Suprapubic skin (tissue), 4 donors: ENCODE data around the gene HOXA7. TPM values are rescaled to one million over a fixed set of nuclear protein-coding genes. Genes with fewer than 3 reads are reported as not detected.

ENCODE experiments used
- DNase-seq, 2 donors: peaks; one replicate each; pipeline ENCODE4 v3.0.0-alpha.2; 2019; ENCODE audit warnings: low spot score in 2 of 2
- H3K27ac ChIP-seq: fragments of 200-600 bp; sonication (generic); one replicate; pipeline ENCODE4 v1.5.1; 2019
- H3K27me3 ChIP-seq: fragments of 200-600 bp; sonication (generic); one replicate; pipeline ENCODE4 v1.5.1; 2019
- H3K36me3 ChIP-seq: fragments of 200-600 bp; sonication (generic); one replicate; pipeline ENCODE4 v1.5.1; 2019
- H3K4me1 ChIP-seq: fragments of 200-600 bp; sonication (generic); one replicate; pipeline ENCODE4 v1.5.1; 2019
- H3K4me3 ChIP-seq: fragments of 200-600 bp; sonication (generic); one replicate; pipeline ENCODE4 v1.5.1; 2019; ENCODE audit warnings: mild to moderate bottlenecking
- H3K9me3 ChIP-seq: fragments of 200-600 bp; sonication (generic); one replicate; pipeline ENCODE4 v1.5.1; 2019
- EP300 ChIP-seq: sonication (generic); formaldehyde crosslinking; IDR thresholded peaks from one replicate; pipeline ENCODE4 v1.6.1; 2017; ENCODE audit warnings: antibody characterized with exemption
- POLR2A ChIP-seq, 2 donors: fragments of 450-650 bp; IDR thresholded peaks; one replicate each; pipeline ENCODE4 v1.6.1; 2017; ENCODE audit warnings: antibody characterized with exemption in 2 of 2, mild to moderate bottlenecking in 2 of 2, moderate library complexity in 2 of 2
- POLR2AphosphoS5 ChIP-seq, 3 donors: sonication (generic); formaldehyde crosslinking; IDR thresholded peaks; one replicate each; pipeline ENCODE4 v1.6.1; 2017; ENCODE audit warnings: antibody characterized with exemption in 3 of 3
- WGBS: methylation state at CpG from one replicate; pipeline ENCODE4 v1.1.5; 2018; 5-methylcytosine and 5-hydroxymethylcytosine counted together
- total RNA-seq, 4 donors: library from RNA; depleted of rRNA; stranded (reverse); fragments of >200 nt; gene quantifications; one replicate each; pipeline ENCODE4 v1.1.0, GENCODE V29; 2016
- TF ChIP-seq, protein P1 (sequence below), 2 donors: fragments of 200-600 bp in 1 of 2; fragments of 450-650 bp in 1 of 2; sonication (generic) in 1 of 2; IDR thresholded peaks; one replicate each; pipeline ENCODE4 v1.5.1; 2016 to 2019; ENCODE audit warnings: antibody characterized with exemption in 2 of 2, mild to moderate bottlenecking in 1 of 2, moderate library complexity in 1 of 2

Gene HOXA7
- total RNA-seq, 4 donors from 2014 or later: 14.8 to 23.6 (median 17.5) TPM

DNA sequence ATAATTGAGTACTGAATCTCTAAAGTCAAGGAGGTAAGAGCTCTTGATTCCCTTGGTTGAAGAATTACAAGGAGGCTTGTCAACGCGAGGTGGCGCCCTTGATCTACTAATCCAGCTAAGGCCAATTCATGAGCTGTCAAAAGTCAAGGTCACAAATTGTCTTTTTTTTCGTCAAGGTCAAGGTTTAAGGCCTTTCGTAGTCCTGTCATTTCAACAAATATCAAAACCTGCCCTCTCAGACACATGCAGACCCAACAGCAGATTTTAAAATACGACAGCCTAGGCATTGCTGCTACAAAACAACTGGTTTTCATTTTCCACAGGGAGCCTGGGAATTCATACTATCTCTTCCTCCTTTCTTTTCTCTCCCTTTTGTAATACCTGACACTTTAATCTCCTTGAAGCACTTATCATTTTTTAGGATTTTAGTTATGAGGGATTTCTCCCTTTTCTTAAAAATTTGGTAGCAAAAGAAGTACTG, 39.9 kb upstream of the HOXA7 start:
- Histone ChIP-seq H3K4me3 (no peak overlapping the region), H3K36me3 (no peaks in the 10 kb centered on the region), H3K9me3 (no peaks in the 10 kb centered on the region), H3K27ac (no peak overlapping the region), H3K4me1 (peaks cover 52% of the 10 kb centered on the region), H3K27me3 (peaks cover 99% of the 10 kb centered on the region)
- TF ChIP-seq POLR2A (IDR thresholded peaks at IDR 0.05): no peak
- TF ChIP-seq, protein P1, sequence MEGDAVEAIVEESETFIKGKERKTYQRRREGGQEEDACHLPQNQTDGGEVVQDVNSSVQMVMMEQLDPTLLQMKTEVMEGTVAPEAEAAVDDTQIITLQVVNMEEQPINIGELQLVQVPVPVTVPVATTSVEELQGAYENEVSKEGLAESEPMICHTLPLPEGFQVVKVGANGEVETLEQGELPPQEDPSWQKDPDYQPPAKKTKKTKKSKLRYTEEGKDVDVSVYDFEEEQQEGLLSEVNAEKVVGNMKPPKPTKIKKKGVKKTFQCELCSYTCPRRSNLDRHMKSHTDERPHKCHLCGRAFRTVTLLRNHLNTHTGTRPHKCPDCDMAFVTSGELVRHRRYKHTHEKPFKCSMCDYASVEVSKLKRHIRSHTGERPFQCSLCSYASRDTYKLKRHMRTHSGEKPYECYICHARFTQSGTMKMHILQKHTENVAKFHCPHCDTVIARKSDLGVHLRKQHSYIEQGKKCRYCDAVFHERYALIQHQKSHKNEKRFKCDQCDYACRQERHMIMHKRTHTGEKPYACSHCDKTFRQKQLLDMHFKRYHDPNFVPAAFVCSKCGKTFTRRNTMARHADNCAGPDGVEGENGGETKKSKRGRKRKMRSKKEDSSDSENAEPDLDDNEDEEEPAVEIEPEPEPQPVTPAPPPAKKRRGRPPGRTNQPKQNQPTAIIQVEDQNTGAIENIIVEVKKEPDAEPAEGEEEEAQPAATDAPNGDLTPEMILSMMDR (IDR thresholded peaks at IDR 0.05): peak; percentile 60 to 71
- WGBS: 1% methylated on average over 6 of the region's 6 CpGs
- DNase-seq: peak; percentile 86 to 95

DNA sequence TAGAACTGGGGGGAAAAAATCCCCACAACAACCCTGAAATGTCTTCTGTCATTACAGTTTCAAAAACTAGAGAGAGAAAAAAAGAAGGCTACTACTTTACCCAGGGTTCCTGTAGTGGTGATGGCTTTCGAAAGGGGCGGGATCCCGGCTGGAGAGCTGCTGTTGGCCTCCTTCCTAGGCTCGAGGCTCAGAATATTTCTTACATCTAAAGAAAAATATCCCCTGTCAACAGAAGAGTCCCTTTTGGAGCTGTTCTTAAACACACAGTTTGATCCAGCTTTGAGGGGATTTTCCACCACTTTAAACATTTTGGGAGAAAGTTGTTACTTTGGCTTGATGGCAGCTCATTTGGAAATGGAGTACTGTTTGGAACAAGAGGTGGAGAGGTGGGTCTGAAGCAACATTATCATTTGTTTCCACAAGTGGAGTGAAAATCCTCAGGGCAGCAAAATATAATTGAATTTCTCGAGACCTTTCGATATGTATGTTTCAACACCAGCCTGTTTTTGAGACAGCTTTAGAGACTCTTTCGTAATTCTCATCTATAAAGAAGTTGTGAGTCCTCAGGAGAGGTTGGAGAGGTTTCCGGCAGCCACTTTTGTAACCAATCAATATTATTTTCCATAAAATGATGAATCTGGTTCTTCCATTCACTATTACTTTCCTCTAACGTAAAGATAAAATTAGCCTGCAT, 38.4 kb upstream of the HOXA7 start:
- H3K4me1 ChIP-seq: peaks cover 37% of the 10 kb centered on the region
- H3K27ac ChIP-seq: no peak overlapping the region
- DNase-seq: peak; percentile 20 to 31
- H3K36me3 ChIP-seq: no peaks in the 10 kb centered on the region
- peaks cover 99% of the 10 kb centered on the region for H3K27me3 ChIP-seq
- no peak overlapping the region for H3K4me3 ChIP-seq
- TF ChIP-seq, protein P1 (IDR thresholded peaks at IDR 0.05): no peak
- no peak for TF ChIP-seq POLR2A (IDR thresholded peaks at IDR 0.05)
- H3K9me3 ChIP-seq: no peaks in the 10 kb centered on the region
- WGBS: 67% methylated on average over 9 of the region's 9 CpGs

DNA sequence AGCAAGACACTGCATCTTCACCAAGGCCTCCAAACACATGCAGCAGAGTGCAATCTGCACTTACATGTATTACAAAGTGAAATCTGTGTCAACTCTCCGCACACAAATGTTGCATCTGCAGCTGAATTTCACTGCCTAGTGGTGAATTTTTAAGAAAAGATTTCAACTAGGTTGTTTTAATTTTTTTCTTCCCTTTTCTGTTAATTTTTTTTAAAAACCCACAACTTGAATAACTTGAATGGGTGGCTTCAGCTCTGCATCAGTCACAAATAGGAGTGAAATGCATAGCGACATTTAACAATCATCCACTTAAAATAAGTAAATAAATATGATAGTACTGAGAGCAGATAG, 37.5 kb upstream of the HOXA7 start:
- H3K9me3 ChIP-seq: no peaks in the 10 kb centered on the region
- no peak for DNase-seq
- H3K4me1 ChIP-seq: peaks cover 36% of the 10 kb centered on the region
- H3K27ac ChIP-seq: no peak overlapping the region
- H3K4me3 ChIP-seq: no peak overlapping the region
- TF ChIP-seq, protein P1 (IDR thresholded peaks at IDR 0.05): no peak
- TF ChIP-seq POLR2A (IDR thresholded peaks at IDR 0.05) (no peak), POLR2AphosphoS5 (IDR thresholded peaks at IDR 0.05) (no peak), EP300 (no peak)
- 80% methylated on average over 2 of the region's 2 CpGs for WGBS
- H3K27me3 ChIP-seq: peaks cover 100% of the 10 kb centered on the region
- H3K36me3 ChIP-seq: no peaks in the 10 kb centered on the region

DNA sequence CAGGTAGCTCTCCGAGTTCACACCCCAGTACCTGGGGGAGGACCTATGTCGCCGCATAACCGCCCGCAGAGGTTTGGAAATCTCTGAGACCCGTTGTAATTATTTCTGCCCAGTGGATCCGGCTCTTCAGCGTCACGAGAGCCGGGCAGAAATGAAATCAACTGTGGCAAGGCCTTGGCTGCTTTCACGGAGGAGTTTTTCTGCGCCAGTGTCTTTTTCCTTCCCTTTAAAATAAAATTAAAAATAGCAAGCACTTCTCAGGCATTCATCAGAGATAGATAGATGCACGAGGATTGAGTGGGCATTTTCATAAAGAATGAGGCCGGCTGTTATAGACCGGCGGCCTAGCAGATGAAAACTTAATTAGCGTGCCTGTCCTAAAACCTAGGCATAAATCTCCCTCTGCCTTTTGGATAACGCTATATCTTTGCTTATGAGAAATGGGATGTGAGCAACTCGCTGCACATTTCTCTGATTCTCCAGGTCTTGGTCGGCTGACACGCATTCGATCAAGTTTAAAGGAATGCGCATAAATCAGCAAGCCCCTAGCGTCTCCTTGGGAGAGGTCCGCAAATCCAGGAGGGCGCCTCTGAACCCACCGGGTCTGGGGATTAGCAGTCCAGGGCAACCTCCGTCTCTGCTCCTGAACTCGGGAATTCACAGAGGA, 37.0 kb upstream of the HOXA7 start:
- Histone ChIP-seq H3K36me3 (no peaks in the 10 kb centered on the region), H3K9me3 (no peaks in the 10 kb centered on the region), H3K27me3 (peaks cover 100% of the 10 kb centered on the region), H3K4me1 (peaks cover 36% of the 10 kb centered on the region), H3K27ac (no peak overlapping the region), H3K4me3 (peak overlapping the region; percentile 45)
- DNase-seq: peak; percentile 44 to 76
- TF ChIP-seq POLR2A (IDR thresholded peaks at IDR 0.05): no peak
- TF ChIP-seq POLR2AphosphoS5 (IDR thresholded peaks at IDR 0.05): no peak
- no peak for TF ChIP-seq EP300
- TF ChIP-seq, protein P1 (IDR thresholded peaks at IDR 0.05): no peak
- 61% methylated on average over 29 of the region's 29 CpGs for WGBS

DNA sequence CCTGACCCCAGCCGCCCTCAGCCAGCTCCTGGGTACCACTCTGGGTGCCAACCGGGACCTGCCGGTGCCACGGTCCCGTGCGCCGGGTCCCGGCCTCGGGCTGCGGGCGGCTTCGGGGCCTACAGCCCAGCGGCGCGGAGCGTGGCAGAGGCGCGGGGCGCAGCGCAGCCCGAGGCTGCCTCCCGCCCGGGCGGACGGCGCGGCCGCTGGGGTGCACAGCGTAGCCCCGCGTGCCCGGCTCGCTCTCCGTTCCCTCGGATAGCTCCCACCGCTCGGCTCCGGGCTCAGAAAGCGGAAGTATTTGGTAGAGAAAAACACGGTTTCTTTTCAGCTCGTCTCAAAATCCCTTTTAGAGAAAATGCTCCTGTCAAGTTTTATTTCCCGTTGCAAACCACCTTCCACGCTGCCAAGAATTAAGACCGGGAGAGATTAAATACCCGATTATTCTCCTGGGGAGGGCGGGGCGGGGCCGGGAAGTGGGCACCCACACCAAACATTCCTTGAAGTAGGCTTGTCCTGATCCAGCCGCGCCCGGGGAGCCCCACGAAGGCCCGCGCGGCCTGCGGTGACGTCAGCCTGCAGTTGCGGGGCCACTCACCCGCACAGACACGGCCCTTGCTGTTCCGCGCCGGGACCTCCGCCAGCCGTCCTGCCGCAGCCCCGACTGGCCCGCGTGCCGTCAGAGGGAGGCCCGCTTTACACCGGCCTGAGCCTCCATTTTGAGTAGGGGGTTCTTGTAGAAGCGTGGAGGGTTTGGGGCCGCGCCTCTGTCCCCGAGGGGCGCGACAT, 36.3 kb upstream of the HOXA7 start:
- 8% methylated on average over 54 of the region's 78 CpGs for whole genome bisulfite sequencing
- peak overlapping the region; percentile 45 for H3K4me3 ChIP-seq
- H3K27ac ChIP-seq: no peak overlapping the region
- peaks cover 100% of the 10 kb centered on the region for H3K27me3 ChIP-seq
- DNase-seq: peak; percentile 62 to 79
- no peaks in the 10 kb centered on the region for H3K9me3 ChIP-seq
- H3K36me3 ChIP-seq: no peaks in the 10 kb centered on the region
- peaks cover 36% of the 10 kb centered on the region for H3K4me1 ChIP-seq
- no peak for TF ChIP-seq EP300
- TF ChIP-seq, protein P1 (IDR thresholded peaks at IDR 0.05): no peak
- no peak for TF ChIP-seq POLR2AphosphoS5 (IDR thresholded peaks at IDR 0.05)
- no peak for TF ChIP-seq POLR2A (IDR thresholded peaks at IDR 0.05)
